ENCODE data around the gene CCDC12. TPM values are rescaled to one million over a fixed set of nuclear protein-coding genes. Genes with fewer than 3 reads are reported as not detected.

CCDC12 gene
- polyA plus RNA-seq, 6 donors from 2014 or later = 119 to 157 (median 123) TPM

GRCh38 chr3:46960081-46960701 lies 16.4 kb downstream of the CCDC12 start:
- Mint-ChIP-seq H3K4me3 (peak overlapping the region in 6 of 8 donors; percentile 4 to 81 (median 48)), H3K36me3 (peaks cover 5 to 7% of the 10 kb centered on the region in 2 donors), H3K9me3 (no peaks in the 10 kb centered on the region), H3K27ac (peak overlapping the region; percentile 11 to 94 (median 63)), H3K4me1 (peaks cover 65 to 80% (median 71%) of the 10 kb centered on the region in 3 donors), H3K27me3 (no peaks in the 10 kb centered on the region)
- ATAC-seq (ENCODE audit: low read depth in 2 of 2) (no peak), DNase-seq (no peak)

GRCh38 chr3:46959161-46959511 lies 17.4 kb downstream of the CCDC12 start:
- H3K4me3 Mint-ChIP-seq = peak overlapping the region in 6 of 8 donors; percentile 3 to 65 (median 25)
- peaks cover 5 to 7% of the 10 kb centered on the region in 2 donors for H3K36me3 Mint-ChIP-seq
- H3K4me1 Mint-ChIP-seq = peaks cover 67 to 87% (median 78%) of the 10 kb centered on the region in 3 donors
- DNase-seq (no peak), ATAC-seq (ENCODE audit: low read depth in 2 of 2) (peak; percentile 18 to 37)
- H3K9me3 Mint-ChIP-seq = no peaks in the 10 kb centered on the region
- H3K27me3 Mint-ChIP-seq = no peaks in the 10 kb centered on the region
- H3K27ac Mint-ChIP-seq = peak overlapping the region in 3 of 6 donors; percentile 30 to 79 (median 62)

- Mint-ChIP-seq H3K27me3 (no peaks in the 10 kb centered on the region), H3K4me1 (peaks cover 72 to 92% (median 84%) of the 10 kb centered on the region in 3 donors), H3K4me3 (peak overlapping the region in 6 of 8 donors; percentile 8 to 47 (median 18)), H3K36me3 (peaks cover 5 to 7% of the 10 kb centered on the region in 2 donors), H3K9me3 (no peaks in the 10 kb centered on the region), H3K27ac (peak overlapping the region in 5 of 6 donors; percentile 10 to 84 (median 62))
- DNase-seq (no peak), ATAC-seq (ENCODE audit: low read depth in 2 of 2) (no peak)
Measured at GRCh38 chr3:46958467-46959160, 17.9 kb downstream of the CCDC12 start.

- peak overlapping the region in 4 of 6 donors; percentile 4 to 76 (median 62) for H3K27ac Mint-ChIP-seq
- H3K9me3 Mint-ChIP-seq = no peaks in the 10 kb centered on the region
- no peak for ATAC-seq (ENCODE audit: low read depth in 2 of 2)
- H3K4me3 Mint-ChIP-seq = peak overlapping the region in 1 of 8 donors; percentile 36
- H3K27me3 Mint-ChIP-seq = no peaks in the 10 kb centered on the region
- no peaks in the 10 kb centered on the region for H3K36me3 Mint-ChIP-seq
- peaks cover 78 to 98% (median 91%) of the 10 kb centered on the region in 3 donors for H3K4me1 Mint-ChIP-seq
- DNase-seq = no peak
Measured at GRCh38 chr3:46957092-46957820, 19.3 kb downstream of the CCDC12 start.

- peak overlapping the region in 4 of 6 donors; percentile 55 to 87 (median 66) for H3K27ac Mint-ChIP-seq
- H3K9me3 Mint-ChIP-seq = peaks cover 0 to 1% (median 0%) of the 10 kb centered on the region in 7 donors
- H3K4me1 Mint-ChIP-seq = peaks cover 77 to 96% (median 84%) of the 10 kb centered on the region in 3 donors
- DNase-seq = no peak
- H3K36me3 Mint-ChIP-seq = no peaks in the 10 kb centered on the region
- no peaks in the 10 kb centered on the region for H3K27me3 Mint-ChIP-seq
- ATAC-seq (ENCODE audit: low read depth in 2 of 2) = no peak
- peak overlapping the region in 1 of 8 donors; percentile 39 for H3K4me3 Mint-ChIP-seq
Measured at GRCh38 chr3:46955801-46956259, 20.7 kb downstream of the CCDC12 start.

- peaks cover 0 to 1% (median 0%) of the 10 kb centered on the region in 7 donors for H3K9me3 Mint-ChIP-seq
- H3K4me3 Mint-ChIP-seq = peak overlapping the region in 3 of 8 donors; percentile 39 to 76 (median 56)
- no peaks in the 10 kb centered on the region for H3K36me3 Mint-ChIP-seq
- ATAC-seq (ENCODE audit: low read depth in 2 of 2) (no peak), DNase-seq (no peak)
- peaks cover 71 to 96% (median 80%) of the 10 kb centered on the region in 3 donors for H3K4me1 Mint-ChIP-seq
- peak overlapping the region in 5 of 6 donors; percentile 12 to 87 (median 79) for H3K27ac Mint-ChIP-seq
- no peaks in the 10 kb centered on the region for H3K27me3 Mint-ChIP-seq
Measured at GRCh38 chr3:46955157-46955556, 21.4 kb downstream of the CCDC12 start.

GRCh38 chr3:46954178-46954577 lies 22.4 kb downstream of the CCDC12 start:
- no peaks in the 10 kb centered on the region for H3K36me3 Mint-ChIP-seq
- no peak for ATAC-seq (ENCODE audit: low read depth in 2 of 2)
- peak overlapping the region in 7 of 8 donors; percentile 48 to 88 (median 72) for H3K4me3 Mint-ChIP-seq
- no peaks in the 10 kb centered on the region for H3K27me3 Mint-ChIP-seq
- H3K27ac Mint-ChIP-seq = peak overlapping the region; percentile 20 to 90 (median 84)
- peaks cover 0 to 1% (median 0%) of the 10 kb centered on the region in 7 donors for H3K9me3 Mint-ChIP-seq
- DNase-seq = no peak
- peaks cover 68 to 96% (median 80%) of the 10 kb centered on the region in 3 donors for H3K4me1 Mint-ChIP-seq

- Mint-ChIP-seq H3K36me3 (no peaks in the 10 kb centered on the region), H3K27ac (peak overlapping the region; percentile 76 to 92 (median 88)), H3K4me3 (peak overlapping the region; percentile 37 to 88 (median 62)), H3K4me1 (peaks cover 67 to 96% (median 80%) of the 10 kb centered on the region in 3 donors), H3K27me3 (no peaks in the 10 kb centered on the region), H3K9me3 (peaks cover 0 to 1% (median 0%) of the 10 kb centered on the region in 7 donors)
- peak; percentile 43 for DNase-seq
- ATAC-seq (ENCODE audit: low read depth in 2 of 2) = peak; percentile 80 to 82
Measured at GRCh38 chr3:46953234-46954010, 23.1 kb downstream of the CCDC12 start.

- ATAC-seq (ENCODE audit: low read depth in 2 of 2) = no peak
- Mint-ChIP-seq H3K27ac (peak overlapping the region; percentile 76 to 92 (median 86)), H3K36me3 (peaks cover 0 to 1% of the 10 kb centered on the region in 2 donors), H3K4me3 (peak overlapping the region in 7 of 8 donors; percentile 45 to 88 (median 68)), H3K9me3 (peaks cover 0 to 1% (median 0%) of the 10 kb centered on the region in 7 donors), H3K27me3 (no peaks in the 10 kb centered on the region), H3K4me1 (peaks cover 68 to 96% (median 82%) of the 10 kb centered on the region in 3 donors)
- DNase-seq = no peak
Measured at GRCh38 chr3:46952813-46953212, 23.7 kb downstream of the CCDC12 start.

- ATAC-seq (ENCODE audit: low read depth in 2 of 2) (no peak), DNase-seq (no peak)
- Mint-ChIP-seq H3K27ac (no peak overlapping the region), H3K4me1 (peaks cover 79 to 97% (median 87%) of the 10 kb centered on the region in 3 donors), H3K9me3 (peaks cover 0 to 1% (median 0%) of the 10 kb centered on the region in 7 donors), H3K27me3 (no peaks in the 10 kb centered on the region), H3K4me3 (no peak overlapping the region), H3K36me3 (peaks cover 7 to 10% of the 10 kb centered on the region in 2 donors)
Measured at GRCh38 chr3:46950650-46951241, 25.8 kb downstream of the CCDC12 start.

GRCh38 chr3:46950177-46950576 lies 26.4 kb downstream of the CCDC12 start:
- peak overlapping the region in 6 of 8 donors; percentile 10 to 79 (median 36) for H3K4me3 Mint-ChIP-seq
- ATAC-seq (ENCODE audit: low read depth in 2 of 2) (no peak), DNase-seq (no peak)
- H3K27ac Mint-ChIP-seq = peak overlapping the region in 4 of 6 donors; percentile 42 to 85 (median 62)
- H3K27me3 Mint-ChIP-seq = no peaks in the 10 kb centered on the region
- peaks cover 0 to 1% (median 0%) of the 10 kb centered on the region in 7 donors for H3K9me3 Mint-ChIP-seq
- peaks cover 77 to 97% (median 87%) of the 10 kb centered on the region in 3 donors for H3K4me1 Mint-ChIP-seq
- peaks cover 8 to 10% of the 10 kb centered on the region in 2 donors for H3K36me3 Mint-ChIP-seq

Data from naive B cell (primary cell).